Liver (tissue), 3 donors: ENCODE measurements around the gene DGCR6L.
"Not testable (repeated sequence)": the region's sequence is repeated elsewhere in the genome, so short reads cannot be mapped to it uniquely, and the experiment has no call there.

ENCODE experiments used
- EGR1 ChIP-seq, 2 donors: IDR thresholded peaks; 2 replicates each; pipeline ENCODE4 v1.6.1; 2016 to 2018; ENCODE audit warnings: antibody characterized with exemption in 2 of 2, low read depth in 2 of 2
- FOXA2 ChIP-seq: IDR thresholded peaks from 2 replicates; pipeline ENCODE4 v1.6.1; 2016; ENCODE audit warnings: antibody characterized with exemption
- GABPA ChIP-seq, 2 donors: IDR thresholded peaks in 1 of 2; conservative IDR thresholded peaks in 1 of 2; 2 replicates each; pipeline ENCODE4 v1.6.1; 2016; ENCODE audit warnings: antibody characterized with exemption in 2 of 2, mild to moderate bottlenecking in 1 of 2, moderate library complexity in 1 of 2
- JUND ChIP-seq, 2 donors: IDR thresholded peaks; 2 replicates each; pipeline ENCODE4 v1.6.1; 2016; ENCODE audit warnings: antibody characterized with exemption in 2 of 2
- RAD21 ChIP-seq, 2 donors: IDR thresholded peaks; 2 replicates each; pipeline ENCODE4 v1.6.1; 2016; ENCODE audit warnings: antibody characterized with exemption in 2 of 2, mild to moderate bottlenecking in 2 of 2
- RXRA ChIP-seq, 2 donors: IDR thresholded peaks; 2 replicates each; pipeline ENCODE4 v1.6.1; 2017 to 2018; ENCODE audit warnings: antibody characterized with exemption in 2 of 2, mild to moderate bottlenecking in 1 of 2
- TAF1 ChIP-seq: conservative IDR thresholded peaks from 2 replicates; pipeline ENCODE4 v1.6.1; 2016; ENCODE audit warnings: antibody characterized with exemption, mild to moderate bottlenecking
- YY1 ChIP-seq: IDR thresholded peaks from 2 replicates; pipeline ENCODE4 v1.6.1; 2016; ENCODE audit warnings: antibody characterized with exemption, mild to moderate bottlenecking
- TF ChIP-seq, protein P1 (sequence below): fragments of 150-350 bp; IDR thresholded peaks from 2 replicates; pipeline ENCODE4 v1.5.1; 2017; ENCODE audit warnings: improper control_type of control experiment, low read depth, low read length; ENCODE audit not compliant: missing input control
- TF ChIP-seq, protein P2 (sequence below): IDR thresholded peaks from 2 replicates; pipeline ENCODE4 v1.6.1; 2016; ENCODE audit warnings: antibody characterized with exemption, mild to moderate bottlenecking
- donor health status: healthy.
- donor health status: healthy.

DNA sequence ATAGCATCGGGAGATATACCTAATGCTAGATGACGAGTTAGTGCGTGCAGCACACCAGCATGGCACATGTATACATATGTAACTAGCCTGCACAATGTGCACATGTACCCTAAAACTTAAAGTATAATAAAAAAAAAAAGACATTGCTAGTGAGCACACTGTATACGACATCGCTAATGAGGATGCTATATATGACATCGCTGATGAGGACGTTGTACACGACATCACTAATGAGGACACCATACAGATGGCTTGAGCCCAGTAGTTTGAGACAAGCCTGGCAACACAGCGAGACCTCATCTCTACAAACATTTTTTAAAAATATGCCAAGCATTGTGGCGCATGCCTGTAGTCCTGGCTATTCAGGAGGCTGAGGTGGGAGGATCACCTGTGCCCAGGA, 42.5 kb upstream of the DGCR6L start:
- TF ChIP-seq, protein P1, sequence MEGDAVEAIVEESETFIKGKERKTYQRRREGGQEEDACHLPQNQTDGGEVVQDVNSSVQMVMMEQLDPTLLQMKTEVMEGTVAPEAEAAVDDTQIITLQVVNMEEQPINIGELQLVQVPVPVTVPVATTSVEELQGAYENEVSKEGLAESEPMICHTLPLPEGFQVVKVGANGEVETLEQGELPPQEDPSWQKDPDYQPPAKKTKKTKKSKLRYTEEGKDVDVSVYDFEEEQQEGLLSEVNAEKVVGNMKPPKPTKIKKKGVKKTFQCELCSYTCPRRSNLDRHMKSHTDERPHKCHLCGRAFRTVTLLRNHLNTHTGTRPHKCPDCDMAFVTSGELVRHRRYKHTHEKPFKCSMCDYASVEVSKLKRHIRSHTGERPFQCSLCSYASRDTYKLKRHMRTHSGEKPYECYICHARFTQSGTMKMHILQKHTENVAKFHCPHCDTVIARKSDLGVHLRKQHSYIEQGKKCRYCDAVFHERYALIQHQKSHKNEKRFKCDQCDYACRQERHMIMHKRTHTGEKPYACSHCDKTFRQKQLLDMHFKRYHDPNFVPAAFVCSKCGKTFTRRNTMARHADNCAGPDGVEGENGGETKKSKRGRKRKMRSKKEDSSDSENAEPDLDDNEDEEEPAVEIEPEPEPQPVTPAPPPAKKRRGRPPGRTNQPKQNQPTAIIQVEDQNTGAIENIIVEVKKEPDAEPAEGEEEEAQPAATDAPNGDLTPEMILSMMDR, result not testable (repeated sequence)
- TF ChIP-seq YY1; JUND (IDR thresholded peaks at IDR 0.05); EGR1 (IDR thresholded peaks at IDR 0.05; ENCODE audit: low read depth in 2 of 2); RXRA (IDR thresholded peaks at IDR 0.05); RAD21 (IDR thresholded peaks at IDR 0.05); GABPA (IDR thresholded peaks at IDR 0.05 in 1 of 2, conservative IDR thresholded peaks at IDR 0.05 in 1 of 2); FOXA2; TAF1: not testable (repeated sequence)
- TF ChIP-seq, protein P2, sequence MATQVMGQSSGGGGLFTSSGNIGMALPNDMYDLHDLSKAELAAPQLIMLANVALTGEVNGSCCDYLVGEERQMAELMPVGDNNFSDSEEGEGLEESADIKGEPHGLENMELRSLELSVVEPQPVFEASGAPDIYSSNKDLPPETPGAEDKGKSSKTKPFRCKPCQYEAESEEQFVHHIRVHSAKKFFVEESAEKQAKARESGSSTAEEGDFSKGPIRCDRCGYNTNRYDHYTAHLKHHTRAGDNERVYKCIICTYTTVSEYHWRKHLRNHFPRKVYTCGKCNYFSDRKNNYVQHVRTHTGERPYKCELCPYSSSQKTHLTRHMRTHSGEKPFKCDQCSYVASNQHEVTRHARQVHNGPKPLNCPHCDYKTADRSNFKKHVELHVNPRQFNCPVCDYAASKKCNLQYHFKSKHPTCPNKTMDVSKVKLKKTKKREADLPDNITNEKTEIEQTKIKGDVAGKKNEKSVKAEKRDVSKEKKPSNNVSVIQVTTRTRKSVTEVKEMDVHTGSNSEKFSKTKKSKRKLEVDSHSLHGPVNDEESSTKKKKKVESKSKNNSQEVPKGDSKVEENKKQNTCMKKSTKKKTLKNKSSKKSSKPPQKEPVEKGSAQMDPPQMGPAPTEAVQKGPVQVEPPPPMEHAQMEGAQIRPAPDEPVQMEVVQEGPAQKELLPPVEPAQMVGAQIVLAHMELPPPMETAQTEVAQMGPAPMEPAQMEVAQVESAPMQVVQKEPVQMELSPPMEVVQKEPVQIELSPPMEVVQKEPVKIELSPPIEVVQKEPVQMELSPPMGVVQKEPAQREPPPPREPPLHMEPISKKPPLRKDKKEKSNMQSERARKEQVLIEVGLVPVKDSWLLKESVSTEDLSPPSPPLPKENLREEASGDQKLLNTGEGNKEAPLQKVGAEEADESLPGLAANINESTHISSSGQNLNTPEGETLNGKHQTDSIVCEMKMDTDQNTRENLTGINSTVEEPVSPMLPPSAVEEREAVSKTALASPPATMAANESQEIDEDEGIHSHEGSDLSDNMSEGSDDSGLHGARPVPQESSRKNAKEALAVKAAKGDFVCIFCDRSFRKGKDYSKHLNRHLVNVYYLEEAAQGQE, result not testable (repeated sequence)
